Ectodermal cell (in vitro differentiated cells): ENCODE measurements around the gene PTPRB.

Source experiments
- H3K27ac ChIP-seq: 2 replicates; pipeline ENCODE4 v1.7.0; 2013; ENCODE audit warnings: mild to moderate bottlenecking, low read depth, low read length; ENCODE audit not compliant: insufficient read depth, poor library complexity, severe bottlenecking
- H3K27me3 ChIP-seq: 2 replicates; pipeline ENCODE4 v1.7.0; 2013; ENCODE audit warnings: mild to moderate bottlenecking, low read length; ENCODE audit not compliant: insufficient read depth, control insufficient read depth, poor library complexity, severe bottlenecking
- H3K36me3 ChIP-seq: one replicate; pipeline ENCODE4 v1.7.0; 2013; ENCODE audit warnings: low read length; ENCODE audit not compliant: control insufficient read depth, insufficient read depth
- H3K4me1 ChIP-seq: one replicate; pipeline ENCODE4 v1.7.0; 2013; ENCODE audit warnings: low read length; ENCODE audit not compliant: control insufficient read depth, insufficient read depth
- H3K4me3 ChIP-seq: 2 replicates; pipeline ENCODE4 v1.7.0; 2013; ENCODE audit warnings: low read depth, low read length, control low read depth; ENCODE audit not compliant: insufficient read depth
- H3K9me3 ChIP-seq: 2 replicates; pipeline ENCODE4 v1.7.0; 2013; ENCODE audit warnings: mild to moderate bottlenecking, low read length, moderate library complexity; ENCODE audit not compliant: control insufficient read depth
- WGBS, 2 experiments: methylation state at CpG; one replicate each; pipeline ENCODE4 v1.1.7; 2013; ENCODE audit warnings: missing lambda C conversion rate in 2 of 2; 5-methylcytosine and 5-hydroxymethylcytosine counted together

PTPRB gene

DNA sequence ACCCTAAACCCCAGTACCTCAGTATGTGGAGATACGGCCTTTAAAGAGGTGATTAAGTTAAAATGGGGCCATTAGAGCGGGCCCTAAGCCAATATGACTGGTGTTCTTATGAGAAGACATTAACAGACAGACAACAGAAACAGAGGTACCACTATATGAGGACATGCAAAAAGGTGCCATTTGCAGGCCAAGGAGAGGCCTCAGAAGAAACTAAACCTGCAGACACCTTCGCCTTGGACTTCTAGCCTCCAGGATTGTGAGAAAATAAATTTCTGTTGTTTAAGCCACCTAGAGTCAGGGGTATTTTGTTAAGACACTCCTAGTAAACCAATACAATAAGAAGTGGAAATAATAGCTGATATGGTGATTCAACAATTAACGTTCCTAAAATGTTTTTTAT lies 32.6 kb downstream of the PTPRB start:
- Histone ChIP-seq H3K4me1 (no peaks in the 10 kb centered on the region), H3K27me3 (peaks cover 15% of the 10 kb centered on the region), H3K4me3 (no peak overlapping the region), H3K36me3 (no peaks in the 10 kb centered on the region), H3K9me3 (no peaks in the 10 kb centered on the region), H3K27ac (no peak overlapping the region)
- WGBS, 2 experiments: 90 to 93% methylated on average over 3 of the region's 4 CpGs

DNA sequence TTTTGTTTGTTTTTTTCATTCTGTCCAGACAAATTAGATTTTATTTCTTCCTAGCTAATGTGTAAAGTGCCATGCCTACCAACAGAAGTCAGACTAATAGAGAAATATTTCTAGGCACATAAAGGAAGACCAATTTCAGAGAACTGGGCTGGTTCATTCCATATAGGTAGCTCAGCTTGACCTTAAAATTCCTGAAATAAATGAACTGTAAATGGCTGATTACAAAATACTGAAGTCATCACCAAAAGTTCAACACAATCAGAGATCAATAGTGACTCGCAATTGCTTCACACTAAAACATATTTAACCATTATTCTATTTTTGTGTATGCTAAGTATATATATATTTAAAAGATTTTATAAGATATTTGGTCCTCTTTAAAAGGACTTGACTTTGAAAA lies 34.2 kb downstream of the PTPRB start:
- Histone ChIP-seq H3K27ac (no peak overlapping the region), H3K9me3 (no peaks in the 10 kb centered on the region), H3K27me3 (no peaks in the 10 kb centered on the region), H3K4me1 (no peaks in the 10 kb centered on the region), H3K4me3 (no peak overlapping the region), H3K36me3 (no peaks in the 10 kb centered on the region)
- no CpG with 5 or more reads among the region's 1 CpG for WGBS, 2 experiments

DNA sequence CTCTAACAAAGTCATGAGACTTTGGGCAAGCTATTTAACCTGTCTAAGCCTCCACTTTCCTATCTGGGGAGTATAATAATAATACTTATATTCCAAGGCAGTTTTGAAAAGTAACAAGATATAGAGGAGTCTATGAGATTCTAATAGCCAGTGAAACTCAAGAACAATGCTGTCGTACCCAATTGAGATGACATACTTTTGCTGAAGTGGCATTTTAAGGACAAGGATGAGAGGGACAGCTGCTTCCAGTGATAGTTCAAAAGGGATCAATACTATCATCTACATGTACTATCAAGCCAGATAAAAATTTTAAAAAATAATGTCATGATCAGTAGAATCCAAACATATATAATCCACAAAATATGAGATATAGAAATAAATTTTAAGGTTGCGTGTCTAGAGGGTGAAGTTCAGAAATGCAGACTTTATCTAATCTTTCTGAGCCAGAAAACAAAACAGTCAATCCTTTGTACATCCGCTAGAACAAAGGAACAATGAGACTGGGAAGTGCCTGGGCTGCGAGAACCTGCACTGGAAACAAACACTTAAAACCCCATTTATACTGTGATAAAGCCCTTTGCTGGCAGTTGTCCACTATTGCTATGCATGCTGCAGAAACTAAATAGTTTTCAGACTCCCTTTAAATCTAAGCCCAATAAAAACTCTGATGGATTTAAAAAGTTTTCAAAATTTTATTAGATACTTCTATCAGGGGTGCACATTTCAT lies 38.6 kb downstream of the PTPRB start:
- no peaks in the 10 kb centered on the region for H3K9me3 ChIP-seq
- H3K4me1 ChIP-seq: no peaks in the 10 kb centered on the region
- H3K36me3 ChIP-seq: no peaks in the 10 kb centered on the region
- no peak overlapping the region for H3K4me3 ChIP-seq
- no peaks in the 10 kb centered on the region for H3K27me3 ChIP-seq
- WGBS, 2 experiments: 84 to 86% methylated on average over 4 of the region's 4 CpGs
- H3K27ac ChIP-seq: no peak overlapping the region

- Histone ChIP-seq H3K36me3 (no peaks in the 10 kb centered on the region), H3K27me3 (no peaks in the 10 kb centered on the region), H3K27ac (no peak overlapping the region), H3K9me3 (no peaks in the 10 kb centered on the region), H3K4me3 (no peak overlapping the region), H3K4me1 (no peaks in the 10 kb centered on the region)
- WGBS, 2 experiments: no CpG with 5 or more reads among the region's 2 CpGs
Measured at GRCh38 chr12:70592664-70593063, 44.6 kb downstream of the PTPRB start.

DNA sequence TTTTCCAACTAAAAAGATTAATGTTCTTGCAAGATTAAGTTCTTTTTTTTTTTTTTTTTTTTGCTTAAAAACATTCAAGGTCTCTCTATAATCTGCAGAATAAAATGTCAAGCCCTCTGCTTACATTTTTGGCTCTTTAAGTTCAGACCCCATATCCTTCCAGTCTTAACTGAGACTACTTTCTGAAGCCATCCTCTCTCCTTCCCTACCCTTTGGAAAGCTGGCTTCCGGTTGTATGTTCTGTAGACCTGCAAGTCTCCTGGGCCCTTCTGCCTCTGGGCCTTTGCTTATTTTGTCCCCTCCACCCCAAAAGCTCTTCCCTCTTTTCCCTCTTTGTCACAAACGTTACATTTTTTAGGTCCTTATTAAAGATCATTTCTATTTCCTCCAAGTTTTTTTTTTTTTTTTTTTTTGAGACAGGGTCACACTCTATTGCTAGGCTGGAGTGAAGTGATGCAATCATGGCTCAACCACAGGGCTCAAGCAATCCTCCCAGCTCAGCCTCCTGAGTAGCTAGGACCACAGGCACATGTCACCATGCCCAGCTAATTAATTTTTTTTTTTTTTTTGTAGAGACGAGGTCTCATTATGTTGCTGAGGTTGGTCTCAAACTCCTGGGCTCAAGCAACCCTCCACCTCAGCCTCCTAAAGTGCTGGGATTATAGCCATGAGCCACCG lies 46.5 kb downstream of the PTPRB start:
- WGBS, 2 experiments: 84 to 88% methylated on average over 4 of the region's 4 CpGs
- H3K36me3 ChIP-seq: no peaks in the 10 kb centered on the region
- no peaks in the 10 kb centered on the region for H3K4me1 ChIP-seq

DNA sequence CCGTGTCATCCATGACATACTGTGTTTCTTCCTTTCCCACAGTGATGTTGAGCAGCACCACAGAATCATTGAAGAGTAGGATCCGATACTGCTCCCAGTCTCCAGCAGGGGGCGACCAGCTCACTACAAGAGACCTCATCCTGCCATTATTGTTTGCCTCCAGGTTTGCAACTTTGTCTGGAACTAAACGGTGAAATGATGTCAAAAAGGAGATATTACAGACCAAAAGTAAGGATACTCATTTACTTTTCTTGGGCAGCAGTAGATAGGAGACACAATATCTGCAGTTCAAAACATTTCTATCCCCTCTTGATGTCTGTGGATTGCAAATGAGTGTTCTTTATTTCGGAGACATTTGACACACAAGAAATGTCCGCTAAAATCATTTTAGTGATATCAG lies 47.2 kb downstream of the PTPRB start:
- 43 to 49% methylated on average over 6 of the region's 6 CpGs for WGBS, 2 experiments
- Histone ChIP-seq H3K4me1 (no peaks in the 10 kb centered on the region), H3K9me3 (no peaks in the 10 kb centered on the region), H3K27ac (no peak overlapping the region), H3K36me3 (no peaks in the 10 kb centered on the region), H3K27me3 (no peaks in the 10 kb centered on the region), H3K4me3 (no peak overlapping the region)

More for the DNA sequence above, 46.5 kb downstream of the PTPRB start:
- Histone ChIP-seq H3K4me3 (no peak overlapping the region), H3K9me3 (no peaks in the 10 kb centered on the region), H3K27me3 (no peaks in the 10 kb centered on the region), H3K27ac (no peak overlapping the region)

DNA sequence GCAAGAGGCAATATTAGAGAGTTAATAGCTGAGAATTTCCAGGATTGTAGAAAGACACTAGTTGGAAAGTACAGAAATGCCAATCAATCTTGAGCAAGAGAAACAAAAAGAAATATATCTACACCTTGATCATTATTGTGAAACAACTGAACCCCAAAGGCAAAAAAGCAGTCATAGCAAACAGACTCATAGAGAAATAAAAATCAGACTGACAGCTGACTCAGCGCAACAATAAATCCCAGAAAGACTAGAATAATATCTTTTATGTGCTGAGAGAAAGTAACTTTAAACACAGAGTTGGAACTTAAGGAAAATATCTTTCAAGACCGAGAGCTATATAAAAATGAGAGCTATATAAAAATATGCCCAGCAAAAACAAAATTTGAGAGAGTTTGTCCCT lies 52.9 kb downstream of the PTPRB start:
- H3K4me1 ChIP-seq: no peaks in the 10 kb centered on the region
- H3K9me3 ChIP-seq: peaks cover 3% of the 10 kb centered on the region
- no peak overlapping the region for H3K4me3 ChIP-seq
- no peaks in the 10 kb centered on the region for H3K36me3 ChIP-seq
- H3K27ac ChIP-seq: no peak overlapping the region
- WGBS, 2 experiments: 100% methylated on average over 1 of the region's 2 CpGs
- H3K27me3 ChIP-seq: no peaks in the 10 kb centered on the region

GRCh38 chr12:70583251-70583650 lies 54.0 kb downstream of the PTPRB start:
- Histone ChIP-seq H3K27me3 (no peaks in the 10 kb centered on the region), H3K36me3 (no peaks in the 10 kb centered on the region), H3K27ac (no peak overlapping the region), H3K4me1 (no peaks in the 10 kb centered on the region), H3K9me3 (peaks cover 3% of the 10 kb centered on the region), H3K4me3 (no peak overlapping the region)
- 92 to 94% methylated on average over 1 to 2 of the region's 2 CpGs for WGBS, 2 experiments

DNA sequence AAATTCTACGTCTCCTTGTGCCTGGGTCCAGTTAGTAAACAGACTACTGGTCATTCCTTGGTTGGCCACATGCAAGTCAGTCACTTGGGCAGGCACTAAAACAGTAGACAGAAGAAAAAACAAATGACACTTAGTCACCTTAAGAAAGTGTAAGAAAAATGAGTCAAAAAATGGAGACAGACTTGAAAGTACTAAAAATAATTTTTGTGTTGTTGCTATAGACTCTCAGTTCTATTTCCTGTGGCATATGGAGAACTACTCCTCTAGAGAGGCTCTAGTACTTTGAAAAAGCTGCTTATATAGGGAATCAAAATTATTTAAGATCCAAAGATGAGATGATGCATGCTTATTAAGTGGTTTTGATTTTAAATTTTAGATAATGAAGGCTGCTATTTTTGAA lies 56.0 kb downstream of the PTPRB start:
- H3K4me1 ChIP-seq: no peaks in the 10 kb centered on the region
- no peak overlapping the region for H3K4me3 ChIP-seq
- peaks cover 3% of the 10 kb centered on the region for H3K9me3 ChIP-seq
- H3K27me3 ChIP-seq: no peaks in the 10 kb centered on the region
- WGBS, 2 experiments: 90 to 93% methylated on average over 1 of the region's 1 CpG
- no peaks in the 10 kb centered on the region for H3K36me3 ChIP-seq
- H3K27ac ChIP-seq: no peak overlapping the region

GRCh38 chr12:70577283-70577634 lies 60.0 kb downstream of the PTPRB start:
- Histone ChIP-seq H3K27ac (no peak overlapping the region), H3K27me3 (no peaks in the 10 kb centered on the region), H3K9me3 (no peaks in the 10 kb centered on the region), H3K4me1 (no peaks in the 10 kb centered on the region), H3K4me3 (no peak overlapping the region), H3K36me3 (no peaks in the 10 kb centered on the region)
- WGBS, 2 experiments: 25 to 29% methylated on average over 3 of the region's 3 CpGs
